ENCODE data around the gene TECTA.
A peak's percentile ranks its signal among the peaks of the same experiment; 100 is the strongest.

The TECTA gene

GRCh38 chr11:121188776-121189175 is 87.7 kb downstream of the TECTA start:
- no peak for DNase-seq (ENCODE audit: low spot score)

- DNase-seq (ENCODE audit: low spot score), result no peak
Observed at GRCh38 chr11:121191818-121192217, 90.8 kb downstream of the TECTA start.

DNA sequence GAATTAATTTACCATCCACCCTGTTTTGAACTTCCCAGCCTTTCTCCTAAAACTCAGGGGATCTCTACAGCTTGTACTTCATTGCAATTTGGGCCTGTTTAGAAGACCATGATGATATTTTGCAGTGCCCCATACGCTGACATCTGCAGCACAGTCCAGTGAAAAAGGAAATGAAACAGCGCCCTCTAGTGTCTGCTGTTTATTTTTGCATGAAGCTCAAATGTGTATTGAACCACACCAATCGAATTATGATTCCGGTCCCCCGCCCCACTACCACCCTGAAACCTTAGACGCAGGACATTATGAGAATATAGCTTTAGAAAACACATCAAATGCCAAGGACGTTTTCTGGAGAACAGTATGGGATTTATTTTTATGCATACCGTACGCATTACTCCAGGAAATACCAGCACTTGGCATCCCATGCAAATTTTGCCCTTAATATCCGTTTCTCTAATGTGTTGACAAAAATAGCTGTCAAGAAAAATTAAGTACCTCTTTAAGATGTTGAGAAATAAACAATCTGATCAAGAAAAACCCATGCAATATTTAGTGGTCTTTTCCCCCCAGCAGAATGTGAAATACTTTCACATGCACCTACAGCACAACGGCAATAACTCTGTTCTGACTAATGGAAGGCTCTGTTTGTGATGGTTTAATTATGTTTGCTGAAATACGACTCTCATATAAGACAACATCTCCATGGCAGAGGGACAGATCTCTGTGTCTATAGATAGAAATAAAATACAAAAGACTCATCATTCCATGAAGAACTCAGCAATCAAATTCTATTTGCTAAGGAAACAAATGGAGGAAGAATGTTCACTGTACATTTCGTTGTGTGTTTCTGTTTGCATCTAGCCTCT is 93.9 kb downstream of the TECTA start:
- DNase-seq (ENCODE audit: low spot score), result peak; percentile 62

- no peak for DNase-seq (ENCODE audit: low spot score)
Observed at GRCh38 chr11:121198491-121198890, 97.4 kb downstream of the TECTA start.

DNA sequence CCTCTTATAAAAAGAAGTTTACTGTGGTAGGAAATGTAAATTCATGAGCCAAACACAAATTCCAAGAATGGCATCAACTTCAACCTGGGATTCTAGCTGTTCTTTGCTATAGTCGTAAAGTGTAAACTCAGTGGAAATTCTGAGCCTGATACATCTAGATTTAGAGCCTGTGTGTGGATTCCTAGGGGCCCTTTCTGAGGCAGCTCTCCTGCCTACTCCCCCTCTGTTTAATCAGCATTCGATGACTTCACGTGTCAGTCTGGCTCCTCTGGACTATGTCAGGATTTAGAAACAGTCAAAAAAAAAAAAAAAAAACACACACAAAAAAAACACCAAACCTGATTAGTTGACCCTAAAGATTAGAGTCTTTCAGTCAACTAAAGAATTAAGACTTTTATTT is 98.5 kb downstream of the TECTA start:
- DNase-seq (ENCODE audit: low spot score), result no peak

GRCh38 chr11:121206810-121207209 is 105.8 kb downstream of the TECTA start:
- no peak for DNase-seq (ENCODE audit: low spot score)

GRCh38 chr11:121207485-121208115 is 106.6 kb downstream of the TECTA start:
- DNase-seq (ENCODE audit: low spot score), result no peak

DNA sequence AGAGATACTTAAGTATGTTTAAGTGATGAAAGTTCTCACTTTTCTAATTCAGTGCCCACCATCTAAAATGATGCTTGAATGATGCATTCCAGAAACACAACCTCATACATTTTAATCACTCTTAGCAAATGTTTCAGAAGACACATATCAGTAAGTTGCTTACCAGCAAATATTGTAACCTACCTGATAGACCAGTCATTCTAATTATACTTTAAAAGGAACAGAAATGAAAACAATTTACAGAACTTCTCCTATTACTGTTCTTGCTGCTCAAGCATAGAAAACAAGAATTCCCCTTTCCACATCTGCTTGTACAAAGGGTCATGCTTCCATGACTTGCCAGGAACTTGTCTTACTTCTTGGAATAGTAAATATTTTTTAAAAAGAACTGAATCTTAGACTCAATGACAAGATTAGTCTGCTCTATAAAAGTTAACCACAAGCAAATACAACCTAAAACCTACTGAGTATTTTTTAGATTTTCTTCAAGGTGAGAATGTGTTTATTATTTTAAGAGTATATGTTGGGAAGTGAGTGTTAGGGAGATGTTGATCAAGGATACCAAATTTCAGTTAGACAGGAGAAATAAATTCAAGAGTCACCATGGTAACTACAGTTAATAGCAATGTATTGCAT is 109.5 kb downstream of the TECTA start:
- DNase-seq (ENCODE audit: low spot score), result no peak

- no peak for DNase-seq (ENCODE audit: low spot score)
Observed at GRCh38 chr11:121211626-121212025, 110.6 kb downstream of the TECTA start.

GRCh38 chr11:121212536-121213361 is 111.7 kb downstream of the TECTA start:
- no peak for DNase-seq (ENCODE audit: low spot score)

- DNase-seq (ENCODE audit: low spot score), result no peak
Observed at GRCh38 chr11:121213362-121213893, 112.4 kb downstream of the TECTA start.

GRCh38 chr11:121214861-121215260 is 113.8 kb downstream of the TECTA start:
- DNase-seq (ENCODE audit: low spot score), result no peak

DNA sequence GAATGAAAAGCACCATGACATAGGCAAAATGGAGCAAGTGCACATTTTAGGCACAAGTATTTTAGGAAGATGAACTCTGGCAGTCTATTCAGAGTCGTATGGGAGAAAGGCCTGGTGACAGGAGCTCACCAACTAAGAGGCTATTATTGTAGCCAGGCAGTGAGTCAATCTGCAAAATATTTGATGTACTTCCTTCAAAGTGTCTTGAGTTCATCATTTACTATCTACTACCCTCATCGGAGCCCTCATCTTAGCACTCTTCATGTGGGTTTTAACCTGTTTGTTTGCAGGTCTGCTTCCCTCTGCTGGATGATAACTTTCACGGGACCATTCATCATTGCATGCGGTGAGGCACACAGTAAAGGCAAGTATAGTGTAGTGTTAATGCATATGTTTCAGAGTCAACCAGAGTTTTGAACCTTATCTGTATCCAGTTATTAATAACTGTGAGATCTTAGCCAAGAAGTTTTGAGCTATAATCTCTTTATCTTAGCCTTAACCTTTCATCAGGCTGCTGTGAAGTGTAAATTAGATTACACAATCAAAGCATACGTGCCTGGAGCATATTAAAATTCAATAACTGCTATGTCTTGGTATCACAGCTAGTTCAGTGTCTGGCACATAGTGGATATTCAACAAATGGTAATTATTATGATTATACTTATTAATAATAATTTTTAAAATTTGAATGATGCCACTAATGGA is 120.6 kb downstream of the TECTA start:
- no peak for DNase-seq (ENCODE audit: low spot score)

DNA sequence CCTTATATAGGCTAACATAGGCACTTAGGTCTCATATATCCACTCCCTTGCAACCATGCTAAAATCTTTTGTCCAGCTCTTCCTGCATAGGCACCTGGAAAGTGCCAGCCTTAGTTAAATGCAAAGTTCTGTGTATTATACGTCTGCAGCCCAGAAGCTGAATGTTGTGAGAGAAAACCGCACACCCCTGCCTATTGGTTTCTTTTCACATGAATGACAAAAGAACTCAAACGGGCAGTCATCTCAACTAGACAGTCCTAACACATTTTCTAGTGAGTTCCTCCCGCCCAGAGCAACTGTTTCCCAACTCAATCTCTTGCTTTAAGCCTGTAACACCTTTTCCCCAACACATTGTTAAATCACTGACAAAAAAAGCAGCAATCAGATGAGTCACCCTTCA is 122.1 kb downstream of the TECTA start:
- no peak for DNase-seq (ENCODE audit: low spot score)

GRCh38 chr11:121225382-121225781 is 124.3 kb downstream of the TECTA start:
- DNase-seq (ENCODE audit: low spot score), result no peak

DNA sequence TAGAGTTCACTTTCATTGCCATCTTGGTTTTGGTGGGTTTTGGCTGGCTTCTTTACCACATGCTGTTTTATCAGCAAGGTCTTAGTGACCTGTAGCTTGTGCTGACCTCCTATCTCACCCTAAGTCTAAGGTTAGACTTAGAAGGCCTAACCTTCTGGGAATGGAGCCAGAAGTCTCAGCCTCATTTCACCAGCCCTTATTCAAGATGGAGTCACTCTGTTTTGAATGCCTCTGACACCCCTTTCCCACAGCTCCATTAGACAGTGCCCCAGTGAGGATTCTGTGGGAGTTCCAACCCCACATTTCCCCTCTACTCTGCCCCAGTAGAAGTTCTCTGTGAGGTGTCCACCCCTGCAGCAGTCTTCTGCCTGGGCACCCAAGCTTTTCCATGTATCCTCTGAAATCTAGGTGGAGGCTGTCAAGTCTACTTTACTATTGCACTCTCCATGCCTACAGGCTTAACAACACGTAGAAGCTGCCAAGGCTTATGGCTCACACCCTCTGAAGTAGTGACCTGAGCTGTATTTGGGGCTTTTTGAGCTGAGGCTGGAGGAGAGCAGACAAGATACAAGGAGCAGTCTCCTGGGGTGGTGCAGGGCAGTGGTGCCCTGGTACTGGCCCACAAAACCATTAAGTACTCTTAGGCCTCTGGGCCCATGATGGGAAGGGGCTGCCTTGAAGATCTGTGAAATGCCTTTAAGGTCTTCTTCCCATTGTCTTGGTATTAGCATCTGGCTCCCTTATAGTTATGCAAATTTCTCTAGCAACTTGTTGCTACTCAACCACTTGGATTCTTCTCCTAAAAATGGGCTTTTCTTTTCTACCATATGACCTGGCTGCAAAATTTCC is 125.6 kb downstream of the TECTA start:
- no peak for DNase-seq (ENCODE audit: low spot score)

- no peak for DNase-seq (ENCODE audit: low spot score)
Observed at GRCh38 chr11:121228851-121229250, 127.8 kb downstream of the TECTA start.

- DNase-seq (ENCODE audit: low spot score), result no peak
Observed at GRCh38 chr11:121229495-121230215, 128.6 kb downstream of the TECTA start.

GRCh38 chr11:121231576-121232278 is 130.7 kb downstream of the TECTA start:
- DNase-seq (ENCODE audit: low spot score), result no peak

All from AG08395 (cell line).